GM18870 (cell line): ENCODE results near the gene SORCS3.

Experiments
- ATAC-seq: cut with Tn5 transposase; IDR thresholded peaks from one replicate; pipeline ENCODE4 v1.9.1; 2021; ENCODE audit warnings: moderate library complexity; ENCODE audit not compliant: unreplicated experiment

Gene SORCS3

DNA sequence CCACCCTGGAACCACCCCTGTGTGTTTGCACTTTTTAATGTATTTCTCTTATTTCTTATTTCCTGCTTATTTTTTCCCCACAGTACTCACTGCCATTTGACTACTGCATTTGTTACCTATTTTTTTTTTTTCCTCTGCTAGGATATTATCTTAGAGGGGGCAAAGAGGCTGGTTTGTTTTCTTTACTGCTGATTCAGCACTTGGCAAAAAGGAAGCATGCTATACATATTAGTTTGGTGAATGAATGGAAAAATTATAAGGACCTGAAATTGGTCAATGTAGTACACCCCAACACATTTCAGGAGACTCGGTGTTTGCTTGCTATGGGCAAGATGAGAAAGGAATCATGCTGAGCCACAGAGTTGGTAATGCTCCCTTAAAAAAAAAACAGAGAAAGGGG, 193.5 kb downstream of the SORCS3 start:
- ATAC-seq, result no peak

- peak; percentile 51 for ATAC-seq
Observed at GRCh38 chr10:104835422-104835821, 194.3 kb downstream of the SORCS3 start.

DNA sequence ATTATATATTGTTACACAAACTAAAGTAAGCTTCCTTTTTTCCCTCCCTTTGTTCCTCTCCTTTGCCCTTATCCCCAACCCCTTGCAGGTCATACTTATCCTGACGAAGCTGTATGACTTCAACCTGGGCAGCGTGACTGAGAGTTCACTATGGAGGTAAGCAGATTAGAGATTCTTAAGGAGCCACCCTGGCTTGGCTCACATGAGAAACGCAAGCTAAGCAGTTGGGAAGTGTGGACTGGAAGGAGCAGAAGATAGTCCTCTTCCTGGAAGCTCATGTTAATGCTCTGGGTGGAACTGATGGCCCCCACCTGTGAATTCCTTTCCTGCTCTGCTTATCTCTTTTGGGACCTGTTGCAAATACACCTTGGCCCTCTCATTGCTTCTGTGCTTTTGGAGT, 201.6 kb downstream of the SORCS3 start:
- no peak for ATAC-seq

GRCh38 chr10:104844073-104844472, 203.0 kb downstream of the SORCS3 start:
- ATAC-seq, result no peak

GRCh38 chr10:104850023-104850422, 208.9 kb downstream of the SORCS3 start:
- ATAC-seq, result no peak

- no peak for ATAC-seq
Observed at GRCh38 chr10:104867966-104868598, 227.0 kb downstream of the SORCS3 start.

- no peak for ATAC-seq
Observed at GRCh38 chr10:104872691-104873090, 231.6 kb downstream of the SORCS3 start.

- no peak for ATAC-seq
Observed at GRCh38 chr10:104873161-104873560, 232.1 kb downstream of the SORCS3 start.

DNA sequence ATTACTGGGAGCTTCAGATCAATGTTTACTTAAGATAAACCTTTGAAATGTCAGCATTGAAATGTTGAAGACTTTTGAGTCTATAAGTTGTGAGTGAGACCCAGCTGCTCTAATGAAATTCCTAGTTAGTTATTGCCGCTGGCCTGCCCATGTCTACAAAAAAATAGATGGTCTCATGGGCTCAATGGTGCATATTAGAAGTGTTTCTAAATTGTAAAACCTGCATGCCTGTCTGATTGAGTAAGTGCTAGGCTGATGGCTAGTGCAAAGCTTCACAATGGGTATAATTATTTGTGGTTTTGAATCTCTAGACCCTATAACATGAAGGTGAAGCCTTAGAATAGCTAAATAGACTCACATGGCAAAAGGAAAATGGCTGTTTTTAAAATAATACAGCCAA, 234.5 kb downstream of the SORCS3 start:
- ATAC-seq, result no peak

DNA sequence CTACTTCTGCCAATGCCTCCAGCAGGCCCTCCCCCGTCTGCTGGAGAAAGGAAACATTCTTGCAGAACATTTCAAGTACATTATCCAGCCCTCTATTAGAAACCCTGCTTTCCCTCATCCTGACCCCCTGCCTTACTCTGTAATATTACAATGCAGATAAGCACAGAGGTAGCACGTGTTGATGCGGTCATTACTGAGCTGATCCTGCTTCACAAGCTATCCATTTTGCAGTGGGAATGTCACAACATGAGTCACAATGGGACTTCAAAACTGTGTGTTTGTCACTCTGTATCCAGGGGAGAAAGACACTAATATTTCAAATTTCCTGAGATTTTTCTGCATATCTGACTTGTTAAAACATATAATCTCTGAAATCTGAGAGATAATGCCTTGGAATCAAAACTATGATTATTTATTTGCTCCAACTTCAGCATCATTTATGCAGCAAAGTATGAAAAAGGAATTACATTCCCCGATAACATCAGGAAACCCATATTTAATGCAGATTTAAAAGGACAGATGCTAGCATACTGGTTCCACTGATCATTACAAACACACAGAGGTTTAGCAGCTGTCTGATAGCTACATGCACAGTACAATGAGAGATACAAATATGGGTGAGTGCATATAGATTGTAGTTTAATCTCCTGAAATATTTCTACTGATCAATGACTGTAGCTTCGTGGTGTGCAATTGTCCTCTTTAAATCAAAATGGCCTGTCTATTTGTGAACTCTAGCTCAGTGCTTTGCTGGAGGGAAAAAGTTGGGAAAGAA, 239.7 kb downstream of the SORCS3 start:
- ATAC-seq, result no peak

- ATAC-seq, result no peak
Observed at GRCh38 chr10:104881740-104882139, 240.7 kb downstream of the SORCS3 start.

DNA sequence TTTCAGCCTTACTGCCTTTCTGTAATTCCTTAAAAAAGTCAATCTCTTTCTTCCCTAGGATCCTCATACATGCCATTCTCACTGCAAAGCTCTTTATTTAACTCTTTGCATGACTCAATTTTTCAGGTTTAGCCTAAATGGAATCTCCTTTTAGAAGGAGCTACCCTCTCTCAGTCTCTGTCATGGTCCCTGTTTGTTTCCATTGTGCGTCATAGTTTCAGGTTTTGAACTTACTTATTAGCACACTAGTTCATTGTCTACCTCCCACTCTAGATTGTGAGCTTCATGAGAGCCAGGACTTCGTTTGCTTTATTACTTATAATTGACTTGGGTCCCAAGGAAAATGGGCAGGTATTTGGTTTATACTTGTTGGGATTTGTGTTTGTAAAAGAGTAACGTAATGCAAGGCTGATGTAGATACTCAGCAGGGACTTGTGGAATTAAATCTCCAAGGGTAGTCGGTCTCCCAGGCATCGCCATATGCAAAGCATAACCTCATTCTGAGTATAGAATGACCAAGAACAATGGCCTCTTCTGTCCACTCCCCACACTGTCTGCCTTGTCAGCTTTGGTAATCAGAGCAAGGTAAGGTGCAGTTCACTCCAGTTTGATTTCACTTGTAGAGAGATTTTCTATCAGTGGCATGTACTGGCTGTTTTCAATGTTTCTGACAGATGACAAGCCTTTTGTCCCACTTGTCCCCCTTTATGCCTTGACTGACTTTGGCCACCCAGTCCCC, 252.0 kb downstream of the SORCS3 start:
- no peak for ATAC-seq

DNA sequence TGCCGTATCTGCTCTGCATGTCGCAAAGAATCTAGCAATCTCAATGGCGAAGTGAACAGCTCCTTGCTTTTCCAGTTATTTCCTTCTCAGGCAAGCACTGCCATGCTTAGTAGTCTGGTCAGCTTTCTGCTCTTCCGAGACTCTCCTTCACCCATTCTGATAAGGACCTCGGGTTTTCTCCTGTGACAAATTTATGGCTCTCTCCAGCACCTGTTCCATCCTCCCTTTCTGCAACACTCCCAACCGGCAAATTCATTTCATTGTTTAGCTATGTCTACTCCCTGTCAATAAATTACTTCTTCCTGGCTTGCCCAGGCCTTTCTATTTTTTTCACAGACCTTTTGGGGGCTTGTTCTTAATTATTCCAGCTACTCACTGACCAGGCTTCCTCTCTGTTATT, 252.6 kb downstream of the SORCS3 start:
- no peak for ATAC-seq

DNA sequence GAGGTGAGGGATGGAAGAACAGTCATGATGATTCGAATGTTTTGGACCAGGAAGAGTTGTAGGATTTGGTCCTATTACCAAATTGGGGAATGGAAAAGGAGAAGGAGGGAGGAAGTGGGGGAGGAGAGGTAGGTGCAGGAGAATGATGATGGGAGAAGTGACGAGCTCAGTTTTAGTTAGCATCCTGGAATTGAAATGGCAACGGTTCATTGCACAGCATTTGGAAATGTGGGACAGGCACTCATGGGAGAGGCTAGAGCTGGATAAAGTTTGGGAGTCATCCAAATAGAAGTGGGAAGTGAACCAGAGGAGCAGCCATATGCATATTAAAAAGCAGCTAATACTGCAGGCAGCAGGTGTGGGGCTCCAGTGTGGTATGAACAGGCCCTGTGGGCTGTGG, 253.6 kb downstream of the SORCS3 start:
- ATAC-seq, result no peak

GRCh38 chr10:104895541-104895940, 254.5 kb downstream of the SORCS3 start:
- no peak for ATAC-seq

- ATAC-seq, result no peak
Observed at GRCh38 chr10:104895981-104896380, 254.9 kb downstream of the SORCS3 start.

GRCh38 chr10:104897696-104898095, 256.6 kb downstream of the SORCS3 start:
- ATAC-seq, result no peak

GRCh38 chr10:104899779-104900178, 258.7 kb downstream of the SORCS3 start:
- no peak for ATAC-seq

GRCh38 chr10:104903433-104903832, 262.3 kb downstream of the SORCS3 start:
- ATAC-seq, result no peak

DNA sequence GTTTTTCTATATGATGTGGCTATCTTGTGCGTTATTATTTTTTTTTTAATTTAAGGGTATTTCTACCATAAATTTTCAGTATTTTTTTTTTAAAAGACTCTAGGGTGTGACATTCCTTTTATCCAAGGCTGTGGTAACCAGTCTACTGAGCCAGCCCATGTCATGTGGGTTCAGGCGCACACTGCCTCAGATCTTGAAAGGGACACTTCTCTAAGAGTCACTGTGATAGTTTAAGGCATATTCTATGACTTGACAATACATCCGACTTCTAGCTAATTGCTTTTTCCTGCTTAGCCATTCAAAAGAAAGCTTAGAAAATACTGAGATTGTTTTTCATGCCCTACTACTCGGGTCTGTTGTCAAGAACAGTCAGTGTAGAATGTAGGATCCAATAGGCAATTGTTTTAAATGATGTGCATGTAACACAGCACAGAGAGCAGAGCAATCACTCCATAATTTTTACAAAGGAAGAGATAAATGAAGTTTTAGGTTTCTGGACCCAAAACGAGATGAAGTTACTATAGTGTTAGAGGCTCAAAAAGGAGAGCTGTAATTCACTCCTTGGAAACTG, 263.7 kb downstream of the SORCS3 start:
- ATAC-seq, result no peak

GRCh38 chr10:104906112-104906511, 265.0 kb downstream of the SORCS3 start:
- no peak for ATAC-seq

GRCh38 chr10:104907521-104907920, 266.4 kb downstream of the SORCS3 start:
- ATAC-seq, result no peak
